Activated CD8-positive, alpha-beta memory T cell treated with anti-CD3 and anti-CD28 coated beads, Interleukin-2, amount 50 U/mL, for 1 hour (primary cell): ENCODE measurements around the gene GRM3.

Experiments
- DNase-seq: peaks from one replicate; pipeline ENCODE4 v3.0.0-alpha.2; 2020; ENCODE audit errors: extremely low read depth

Gene GRM3

GRCh38 chr7:86904949-86905834, 261.5 kb downstream of the GRM3 start:
- DNase-seq, result no peak

DNA sequence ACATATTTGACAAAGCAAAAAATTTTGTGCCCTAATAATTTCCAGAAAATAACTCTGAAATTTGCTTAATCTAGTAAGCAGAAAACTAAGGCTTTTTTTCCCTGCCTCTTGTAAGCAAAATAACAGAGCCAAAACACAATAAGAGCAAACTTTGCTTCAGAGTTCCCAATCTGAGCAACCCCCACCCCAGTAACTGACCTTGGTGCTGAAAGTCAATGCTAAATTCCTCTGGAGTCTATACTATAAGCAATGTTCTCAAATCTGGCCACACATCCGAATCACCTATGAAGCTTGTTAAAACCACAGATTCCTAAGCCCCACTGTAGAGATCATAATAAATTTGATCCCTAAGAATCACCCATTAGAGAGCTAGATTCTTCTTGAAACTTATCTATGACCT, 265.2 kb downstream of the GRM3 start:
- no peak for DNase-seq

- DNase-seq, result no peak
Observed at GRCh38 chr7:86911659-86912058, 267.9 kb downstream of the GRM3 start.

DNA sequence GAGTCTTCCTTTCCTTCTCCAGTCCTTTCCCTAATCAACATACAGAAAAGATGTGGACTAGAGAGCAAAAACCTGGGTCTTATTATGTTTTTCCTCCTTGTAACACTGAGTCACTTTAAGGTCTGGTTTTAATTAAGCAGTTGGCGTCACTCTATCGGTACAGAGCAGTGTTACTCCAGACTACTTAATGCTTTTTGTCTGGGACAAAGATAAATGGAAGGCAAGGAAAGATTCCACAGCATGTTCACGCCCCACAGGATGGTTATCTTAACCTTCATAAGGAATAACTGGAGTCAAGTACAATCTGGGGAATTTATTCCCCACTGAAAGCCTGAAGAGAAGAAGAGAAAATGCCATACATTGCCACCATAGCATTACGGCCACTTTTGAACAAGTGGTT, 270.0 kb downstream of the GRM3 start:
- no peak for DNase-seq
